Muscle layer of colon (tissue), 2 donors: ENCODE data around the gene TLE1.

Experiments
- H3K27ac ChIP-seq: one replicate; pipeline ENCODE4 v1.7.0; 2013; ENCODE audit warnings: low read depth, mild to moderate bottlenecking, low read length, moderate library complexity
- H3K27me3 ChIP-seq, 2 donors: one replicate each; pipeline ENCODE4 v1.7.0; 2013; ENCODE audit warnings: low read length in 2 of 2, mild to moderate bottlenecking in 2 of 2; ENCODE audit not compliant: insufficient read depth in 2 of 2, control insufficient read depth in 1 of 2
- H3K36me3 ChIP-seq: one replicate; pipeline ENCODE4 v1.7.0; 2013; ENCODE audit warnings: mild to moderate bottlenecking, low read length; ENCODE audit not compliant: insufficient read depth
- H3K4me1 ChIP-seq: one replicate; pipeline ENCODE4 v1.7.0; 2013; ENCODE audit warnings: mild to moderate bottlenecking, low read length; ENCODE audit not compliant: insufficient read depth
- H3K4me3 ChIP-seq, 2 donors: one replicate each; pipeline ENCODE4 v1.7.0; 2013; ENCODE audit warnings: low read length in 2 of 2, low read depth in 1 of 2, mild to moderate bottlenecking in 1 of 2, moderate library complexity in 1 of 2
- H3K9ac ChIP-seq: one replicate; pipeline ENCODE4 v1.7.0; 2013; ENCODE audit warnings: low read length
- H3K9me3 ChIP-seq: one replicate; pipeline ENCODE4 v1.7.0; 2013; ENCODE audit warnings: mild to moderate bottlenecking, low read length
- donor health status: abdominal sarcoma.
- donor health status: Adenocarcinoma of cecum.

Gene TLE1

DNA sequence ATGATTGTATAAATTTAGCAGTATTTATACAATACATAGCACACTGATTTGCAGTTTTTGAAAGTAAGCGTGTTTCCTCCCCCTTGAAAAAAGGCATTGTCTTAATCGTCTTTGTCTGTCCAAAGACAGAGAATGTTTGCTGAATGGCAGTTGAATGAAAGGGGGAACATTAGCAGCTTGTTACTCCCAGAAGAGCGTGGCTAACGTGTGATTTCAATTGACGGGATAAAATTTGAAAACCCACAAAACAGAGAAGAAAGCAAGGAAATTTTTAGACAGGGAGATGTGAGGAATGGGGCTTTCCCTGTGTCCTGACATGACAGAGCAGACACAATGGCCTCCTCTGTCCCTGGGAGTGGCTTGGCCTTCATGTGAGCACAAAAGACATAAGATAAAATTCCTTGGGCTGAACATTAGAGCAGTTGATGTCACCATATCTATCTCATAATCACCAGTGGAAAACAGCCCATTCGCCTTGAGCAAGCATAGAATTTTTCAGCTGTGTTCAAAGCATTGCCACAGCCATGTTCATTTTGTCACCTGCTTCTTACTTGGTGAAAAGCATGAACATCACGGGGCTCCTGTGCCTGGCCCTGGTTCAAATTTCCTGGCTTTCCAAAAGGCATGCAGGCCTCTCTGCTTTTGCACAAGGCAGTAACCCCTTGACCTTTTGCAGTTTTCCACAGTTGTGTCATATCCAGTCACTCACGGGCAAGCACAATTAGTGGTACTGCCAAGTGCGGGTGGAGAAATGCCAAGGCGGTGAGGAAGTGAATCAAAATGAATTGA lies 126.9 kb downstream of the TLE1 start:
- no peak overlapping the region for H3K9ac ChIP-seq
- no peaks in the 10 kb centered on the region for H3K9me3 ChIP-seq
- peaks cover 13% of the 10 kb centered on the region for H3K4me1 ChIP-seq
- no peaks in the 10 kb centered on the region for H3K27me3 ChIP-seq
- no peak overlapping the region for H3K27ac ChIP-seq
- no peak overlapping the region for H3K4me3 ChIP-seq
- no peaks in the 10 kb centered on the region for H3K36me3 ChIP-seq

DNA sequence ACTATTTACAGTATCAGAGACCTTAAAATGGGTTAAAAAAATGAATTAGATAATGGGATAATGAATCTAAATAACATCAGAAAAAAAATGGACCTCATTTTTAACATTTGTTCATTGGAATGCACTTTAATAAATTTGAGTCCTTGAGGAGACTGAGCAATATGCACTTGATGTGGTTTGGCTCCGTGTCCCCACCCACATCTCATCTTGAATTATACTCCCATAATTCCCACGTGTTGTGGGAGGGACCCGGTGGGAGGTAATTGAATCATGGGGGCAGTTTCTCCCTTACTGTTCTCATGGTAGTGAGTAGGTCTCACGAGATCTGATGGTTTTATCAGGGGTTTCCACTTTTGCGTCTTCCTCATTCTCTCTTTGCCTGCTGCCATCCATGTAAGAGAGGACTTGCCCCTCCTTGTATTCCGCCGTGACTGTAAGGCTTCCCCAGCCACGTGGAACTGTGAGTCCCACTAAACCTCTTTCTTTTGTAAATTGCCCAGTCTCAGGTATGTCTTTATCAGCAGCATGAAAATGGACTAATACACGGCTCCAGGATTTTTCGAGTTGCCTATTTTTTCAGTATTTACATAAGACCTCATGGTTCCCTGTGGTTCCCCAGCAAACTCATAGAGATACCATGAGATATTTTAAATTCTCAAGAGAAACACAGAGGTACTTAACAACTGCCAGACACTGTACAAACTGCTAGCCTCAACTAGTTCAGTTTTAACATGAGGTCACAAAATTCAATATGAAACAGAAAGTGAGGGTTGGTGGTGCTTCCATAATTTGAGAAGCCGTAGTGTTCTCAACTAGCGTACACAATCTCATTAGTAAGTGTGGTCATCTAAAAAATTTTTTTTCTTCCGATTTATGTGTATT lies 128.3 kb downstream of the TLE1 start:
- H3K9ac ChIP-seq = no peak overlapping the region
- peaks cover 16% of the 10 kb centered on the region for H3K4me1 ChIP-seq
- no peaks in the 10 kb centered on the region for H3K27me3 ChIP-seq
- H3K36me3 ChIP-seq = no peaks in the 10 kb centered on the region
- H3K27ac ChIP-seq = no peak overlapping the region
- no peaks in the 10 kb centered on the region for H3K9me3 ChIP-seq
- H3K4me3 ChIP-seq = no peak overlapping the region

DNA sequence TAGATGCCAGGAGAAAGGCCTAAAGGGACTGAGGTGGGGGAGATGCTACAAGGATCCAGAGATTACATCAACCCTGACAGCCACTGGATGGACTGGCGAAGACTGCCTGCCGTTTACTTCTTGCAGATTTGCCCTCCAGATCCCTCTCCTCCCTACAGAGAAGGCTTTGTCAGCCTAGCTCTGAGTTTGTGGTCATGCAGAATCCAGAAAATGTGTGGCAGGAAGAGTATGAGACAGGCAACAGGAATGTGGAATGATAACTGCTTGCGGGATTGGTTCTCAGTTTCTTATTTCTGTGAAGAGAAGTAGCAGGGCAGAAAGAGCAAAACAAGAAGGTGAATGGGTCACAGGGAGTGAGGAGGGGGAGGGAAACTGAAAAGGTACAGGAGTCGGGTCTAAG lies 129.6 kb downstream of the TLE1 start:
- no peak overlapping the region for H3K4me3 ChIP-seq
- H3K36me3 ChIP-seq = no peaks in the 10 kb centered on the region
- no peak overlapping the region for H3K9ac ChIP-seq
- no peak overlapping the region for H3K27ac ChIP-seq
- H3K9me3 ChIP-seq = no peaks in the 10 kb centered on the region
- peaks cover 16% of the 10 kb centered on the region for H3K4me1 ChIP-seq
- no peaks in the 10 kb centered on the region for H3K27me3 ChIP-seq

DNA sequence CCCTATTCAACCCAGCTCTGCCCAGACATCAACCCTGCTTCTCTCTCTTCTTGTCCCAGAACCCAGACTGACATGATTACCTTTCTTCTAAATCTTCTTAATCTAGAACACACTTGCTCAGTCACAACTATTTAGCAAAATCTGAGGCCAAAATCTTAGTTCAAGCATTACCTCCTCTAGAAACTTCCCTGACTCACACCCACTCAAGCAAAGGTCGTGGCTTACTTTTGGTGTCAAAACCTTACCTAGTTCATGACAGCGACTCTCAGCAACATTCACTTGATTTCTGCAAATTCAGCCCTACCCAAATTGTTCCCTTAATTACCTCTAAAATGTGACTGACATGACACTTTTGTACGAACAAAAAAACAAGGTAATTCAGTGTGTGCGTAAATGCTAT lies 130.2 kb downstream of the TLE1 start:
- H3K27ac ChIP-seq = peak overlapping the region; percentile 40
- no peaks in the 10 kb centered on the region for H3K27me3 ChIP-seq
- no peak overlapping the region for H3K4me3 ChIP-seq
- no peaks in the 10 kb centered on the region for H3K36me3 ChIP-seq
- H3K9ac ChIP-seq = no peak overlapping the region
- peaks cover 16% of the 10 kb centered on the region for H3K4me1 ChIP-seq
- H3K9me3 ChIP-seq = no peaks in the 10 kb centered on the region

DNA sequence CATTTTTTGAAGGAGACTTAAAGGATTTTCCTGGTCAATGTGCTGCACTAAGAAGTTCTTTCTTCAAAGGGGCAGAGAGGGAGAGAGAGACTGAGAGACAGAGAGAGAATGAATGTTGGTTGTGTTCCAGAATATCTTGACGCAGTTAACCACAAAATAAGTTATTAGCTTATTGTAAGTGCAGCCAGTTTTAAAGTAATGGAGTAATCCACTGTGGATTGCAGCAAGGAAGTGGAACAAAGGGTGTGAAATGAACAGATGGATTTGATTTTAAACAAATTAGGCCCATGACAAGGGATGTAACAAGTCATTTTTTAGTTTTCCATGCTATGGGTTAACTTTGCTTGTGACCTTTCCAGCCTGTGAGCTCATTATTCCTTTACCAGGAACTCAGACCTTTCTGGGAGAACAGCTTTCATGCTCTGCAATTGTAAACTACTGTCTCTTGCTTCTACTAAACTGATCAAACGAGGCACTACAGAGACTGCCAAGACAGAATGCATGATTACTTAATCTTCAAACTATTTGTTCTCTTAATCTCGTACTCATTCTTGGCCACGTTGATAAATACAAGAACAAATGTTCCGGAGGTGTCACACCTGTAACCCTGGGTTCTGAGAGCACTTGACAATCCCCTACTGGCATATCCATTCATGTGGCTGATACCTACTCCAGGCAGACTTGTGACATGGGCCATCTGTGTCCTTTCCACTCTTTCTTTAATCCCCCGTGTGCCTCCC lies 131.1 kb downstream of the TLE1 start:
- Histone ChIP-seq H3K27ac (peak overlapping the region; percentile 53), H3K9ac (no peak overlapping the region), H3K36me3 (no peaks in the 10 kb centered on the region), H3K4me3 (no peak overlapping the region), H3K9me3 (no peaks in the 10 kb centered on the region), H3K27me3 (no peaks in the 10 kb centered on the region), H3K4me1 (peaks cover 16% of the 10 kb centered on the region)

DNA sequence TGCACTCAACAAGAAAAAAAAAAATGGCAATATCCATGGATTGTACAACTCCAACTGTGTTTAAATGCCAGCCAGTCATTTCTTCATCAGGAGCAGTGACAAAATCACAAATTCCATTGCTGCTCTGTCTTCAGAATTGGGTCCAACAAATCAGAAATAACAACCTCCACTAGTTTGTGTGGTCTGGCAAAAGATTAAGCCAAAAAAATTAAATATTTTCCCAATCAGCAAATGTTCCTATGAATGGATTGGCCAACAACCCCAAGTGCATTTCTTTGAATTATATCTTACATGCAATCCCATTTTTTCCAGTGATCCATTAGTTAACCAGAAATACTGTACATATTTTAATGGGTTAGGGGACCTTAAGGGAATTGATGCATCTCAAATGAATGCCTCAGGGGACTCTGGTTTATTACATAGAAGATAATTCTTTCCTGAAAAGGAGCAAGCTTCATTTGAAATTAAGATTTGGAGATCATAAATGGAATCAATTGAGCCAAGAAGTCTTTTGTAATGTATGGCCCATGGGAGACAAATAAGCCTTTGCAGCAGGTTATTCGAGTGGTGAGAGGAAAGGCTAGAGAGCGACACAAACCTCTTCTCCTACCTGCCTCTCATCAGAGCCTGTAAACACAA lies 131.8 kb downstream of the TLE1 start:
- no peak overlapping the region for H3K9ac ChIP-seq
- no peaks in the 10 kb centered on the region for H3K27me3 ChIP-seq
- no peaks in the 10 kb centered on the region for H3K9me3 ChIP-seq
- H3K36me3 ChIP-seq = no peaks in the 10 kb centered on the region
- peaks cover 16% of the 10 kb centered on the region for H3K4me1 ChIP-seq
- peak overlapping the region; percentile 53 for H3K27ac ChIP-seq
- no peak overlapping the region for H3K4me3 ChIP-seq

DNA sequence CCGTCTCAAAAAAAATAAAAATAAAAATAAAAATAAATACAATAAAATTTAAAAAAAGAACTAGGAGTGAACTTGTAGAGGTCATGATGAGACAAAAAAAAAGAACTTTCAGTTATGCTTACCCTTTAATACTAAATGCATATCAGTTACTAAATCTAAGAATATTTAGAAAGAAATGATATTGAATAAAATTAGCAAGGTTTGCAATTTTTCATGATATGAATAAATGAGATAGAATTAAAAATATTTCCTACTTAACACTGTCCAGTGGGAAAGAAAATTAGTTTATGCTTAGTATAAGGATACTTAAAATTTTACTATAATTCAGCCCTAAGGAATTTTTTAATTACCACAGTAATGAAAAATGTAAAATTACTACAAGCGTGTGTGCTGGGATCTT lies 132.4 kb downstream of the TLE1 start:
- peaks cover 16% of the 10 kb centered on the region for H3K4me1 ChIP-seq
- H3K9me3 ChIP-seq = no peaks in the 10 kb centered on the region
- H3K4me3 ChIP-seq = no peak overlapping the region
- no peaks in the 10 kb centered on the region for H3K27me3 ChIP-seq
- no peaks in the 10 kb centered on the region for H3K36me3 ChIP-seq
- H3K9ac ChIP-seq = no peak overlapping the region
- no peak overlapping the region for H3K27ac ChIP-seq

DNA sequence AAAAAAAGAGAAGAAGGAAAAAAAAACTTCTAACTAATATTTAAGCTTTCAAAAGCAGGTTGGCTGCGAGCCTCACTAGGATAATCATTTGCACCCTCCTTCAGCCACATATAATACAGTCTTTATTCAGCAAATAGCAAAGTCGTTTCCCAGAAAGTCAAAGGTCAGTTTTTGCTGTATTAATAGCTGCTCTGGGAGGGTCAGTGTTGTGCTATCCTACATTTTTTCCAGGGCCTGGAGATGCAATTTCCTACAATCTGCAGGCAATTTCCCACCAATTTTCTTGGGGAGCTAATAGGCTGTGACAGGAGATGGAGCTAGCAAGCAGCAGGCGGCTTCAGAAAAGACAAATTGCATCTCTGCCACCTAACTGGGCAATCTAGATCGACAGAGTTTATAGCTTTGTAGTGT lies 136.8 kb downstream of the TLE1 start:
- no peaks in the 10 kb centered on the region for H3K36me3 ChIP-seq
- H3K4me1 ChIP-seq = peaks cover 4% of the 10 kb centered on the region

DNA sequence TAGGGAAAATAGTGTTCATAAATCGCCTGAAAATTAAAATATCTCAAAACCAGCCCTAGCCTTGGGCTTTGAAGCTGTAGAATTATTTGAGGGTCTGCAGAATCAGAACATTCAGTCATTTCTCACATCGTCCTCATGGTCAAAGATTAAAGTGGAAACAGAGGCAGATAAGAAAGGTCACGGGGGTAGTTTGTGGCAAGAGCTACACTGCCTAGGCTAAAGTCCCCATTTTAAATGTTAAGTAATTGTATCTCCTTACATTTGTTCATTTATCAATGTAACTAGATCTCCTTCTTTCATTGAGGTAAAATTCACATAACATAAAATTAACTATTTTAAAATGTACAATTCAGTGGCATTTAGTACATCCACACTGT lies 139.2 kb downstream of the TLE1 start:
- Histone ChIP-seq H3K9ac (no peak overlapping the region), H3K9me3 (no peaks in the 10 kb centered on the region), H3K27ac (no peak overlapping the region), H3K36me3 (no peaks in the 10 kb centered on the region), H3K4me1 (no peaks in the 10 kb centered on the region), H3K4me3 (no peak overlapping the region), H3K27me3 (no peaks in the 10 kb centered on the region)

More for the DNA sequence above, 136.8 kb downstream of the TLE1 start:
- H3K4me3 ChIP-seq = no peak overlapping the region
- H3K9ac ChIP-seq = no peak overlapping the region
- no peaks in the 10 kb centered on the region for H3K27me3 ChIP-seq
- no peaks in the 10 kb centered on the region for H3K9me3 ChIP-seq
- H3K27ac ChIP-seq = no peak overlapping the region

DNA sequence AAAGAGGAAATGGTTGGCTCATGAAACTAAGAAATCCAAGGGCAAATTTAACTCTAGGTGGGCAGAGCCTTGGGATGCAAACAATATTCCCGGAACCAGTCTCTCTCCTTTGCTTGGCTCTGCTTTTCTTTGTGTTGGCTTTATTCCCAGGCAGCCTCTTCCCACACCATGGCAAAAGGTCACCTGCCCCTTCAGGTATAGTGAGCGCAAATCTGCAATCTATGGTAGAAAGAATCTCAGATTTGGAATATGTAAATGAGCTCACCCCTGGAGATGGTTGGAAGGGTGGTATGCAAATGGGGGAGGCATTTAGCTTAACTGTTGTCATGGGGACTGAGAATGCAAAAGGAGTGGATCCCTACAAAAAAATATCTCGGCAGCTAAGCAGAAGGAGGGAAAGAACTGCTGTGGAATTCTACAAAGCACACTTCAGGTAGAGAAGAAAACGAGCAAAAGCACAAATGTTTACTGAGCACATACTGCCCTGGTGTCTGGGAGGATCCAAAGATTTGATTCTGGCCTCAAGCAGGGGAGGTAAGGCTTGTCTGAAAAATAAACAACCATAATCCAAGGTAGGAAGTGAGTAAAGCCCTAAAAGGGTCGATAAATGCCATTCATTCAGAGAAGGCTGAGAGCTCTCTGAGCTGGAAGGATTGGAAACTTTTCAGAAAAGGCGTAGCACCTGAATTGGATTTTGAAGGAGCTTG lies 139.7 kb downstream of the TLE1 start:
- Histone ChIP-seq H3K4me1 (no peaks in the 10 kb centered on the region), H3K27me3 (no peaks in the 10 kb centered on the region), H3K4me3 (no peak overlapping the region), H3K9me3 (no peaks in the 10 kb centered on the region), H3K27ac (no peak overlapping the region), H3K36me3 (no peaks in the 10 kb centered on the region), H3K9ac (no peak overlapping the region)
